HT1080 (cell line): ENCODE results near the gene OSBPL7. TPM values are rescaled to one million over a fixed set of nuclear protein-coding genes. Genes with fewer than 3 reads are reported as not detected.
"Not testable (repeated sequence)": the region's sequence is repeated elsewhere in the genome, so short reads cannot be mapped to it uniquely, and the experiment has no call there.

Experiments used
- DNase-seq: peaks from one replicate; pipeline ENCODE4 v3.0.0-alpha.2; 2015; ENCODE audit warnings: low read depth
- total RNA-seq: library from RNA; depleted of rRNA; stranded (reverse); fragments of >200 nt; shearing (Covaris generic); gene quantifications from 2 replicates; pipeline ENCODE4 v1.2.3, GENCODE V29; 2014; rRNA removed

Gene OSBPL7
- total RNA-seq, 1 experiment from 2014 or later, result 15.0 TPM

- DNase-seq, result peak; percentile 60
Measured at GRCh38 chr17:47776330-47777197, 45.0 kb downstream of the OSBPL7 start.

GRCh38 chr17:47774987-47775580 lies 46.5 kb downstream of the OSBPL7 start:
- DNase-seq, result peak; percentile 35

DNA sequence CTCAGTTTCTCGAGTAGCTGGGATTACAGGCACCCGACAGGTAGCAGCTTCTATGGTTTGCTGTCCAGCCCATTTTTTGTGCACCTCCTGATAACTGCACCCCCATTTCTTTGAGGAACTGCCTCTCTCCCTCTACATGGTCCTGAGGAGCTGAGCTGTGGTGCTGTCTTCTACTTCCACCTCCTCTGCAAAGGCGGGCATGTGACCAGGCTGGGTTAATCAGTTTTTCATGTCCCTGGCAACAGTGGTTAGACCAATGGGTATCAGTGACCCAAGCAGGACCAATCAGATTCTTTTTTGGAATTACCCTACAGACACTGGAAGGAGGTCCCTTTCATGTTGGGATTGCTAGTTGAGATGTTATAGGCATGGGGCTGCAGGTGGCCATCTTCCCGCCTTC lies 47.3 kb downstream of the OSBPL7 start:
- DNase-seq, result no peak

DNA sequence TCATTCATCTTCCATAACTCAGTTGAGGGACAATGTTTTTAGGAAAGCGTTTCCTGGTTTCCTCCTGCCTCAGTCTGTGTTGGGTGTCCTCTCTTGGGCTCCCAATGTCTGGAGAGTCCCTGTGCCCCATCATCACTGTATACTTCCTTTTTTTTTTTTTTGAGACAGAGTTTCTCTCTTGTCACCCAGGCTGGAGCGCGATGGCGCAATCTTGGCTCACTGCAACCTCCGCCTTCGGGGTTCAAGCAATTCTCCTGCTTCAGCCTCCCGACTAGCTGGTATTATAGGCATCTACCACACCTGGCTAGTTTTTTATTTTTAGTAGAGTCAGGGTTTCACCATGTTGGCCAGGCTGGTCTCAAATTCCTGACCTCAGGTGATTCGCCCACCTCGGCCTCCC lies 47.9 kb downstream of the OSBPL7 start:
- DNase-seq, result not testable (repeated sequence)

GRCh38 chr17:47763913-47764582 lies 57.5 kb downstream of the OSBPL7 start:
- peak; percentile 56 for DNase-seq

GRCh38 chr17:47762728-47763127 lies 58.9 kb downstream of the OSBPL7 start:
- no peak for DNase-seq

GRCh38 chr17:47760409-47761140 lies 61.0 kb downstream of the OSBPL7 start:
- no peak for DNase-seq

DNA sequence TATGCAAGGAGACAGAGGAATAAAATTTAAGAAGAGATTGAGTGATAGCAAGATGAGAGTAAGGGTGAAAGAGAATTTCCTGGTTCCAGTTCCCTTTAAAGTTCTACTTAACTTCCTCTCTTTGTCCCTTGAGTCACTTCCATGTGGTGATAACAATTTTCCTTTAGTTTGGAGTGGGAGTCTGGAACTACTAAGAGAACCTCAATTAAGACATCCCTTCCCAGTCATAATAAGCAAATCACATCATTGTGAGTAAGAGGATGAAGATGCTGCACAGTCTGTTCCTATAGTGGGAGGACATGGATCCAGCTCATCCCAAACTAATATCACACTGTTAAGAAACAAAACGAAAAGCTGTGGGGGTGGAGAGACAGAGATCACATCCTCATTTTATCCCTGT lies 64.2 kb downstream of the OSBPL7 start:
- DNase-seq, result no peak

Other genes with a start within 250 kb of the OSBPL7 start
- gene KPNB1, start 171.9 kb downstream of the OSBPL7 start, total RNA-seq, result 470 and 482 TPM in 2 replicates
- gene TBKBP1, start 127.6 kb downstream of the OSBPL7 start, total RNA-seq, result 3.9 and 4.0 TPM in 2 replicates
- not detected in 2 replicates for gene TBX21, start 88.6 kb downstream of the OSBPL7 start, total RNA-seq
- 124 and 154 TPM in 2 replicates for gene MRPL10, start 9.7 kb upstream of the OSBPL7 start, total RNA-seq
- gene LRRC46, start 9.9 kb upstream of the OSBPL7 start, total RNA-seq, result 0.37 and 0.51 TPM in 2 replicates
- 39.6 and 43.0 TPM in 2 replicates for gene SCRN2, start 19.5 kb upstream of the OSBPL7 start, total RNA-seq
- gene SP6, start 29.4 kb upstream of the OSBPL7 start, total RNA-seq, result 1.7 and 1.8 TPM in 2 replicates
- 1.6 and 3.4 TPM in 2 replicates for gene SP2, start 74.4 kb upstream of the OSBPL7 start, total RNA-seq
- gene PNPO, start 119.8 kb upstream of the OSBPL7 start, total RNA-seq, result 42.5 and 55.6 TPM in 2 replicates
- not detected in 2 replicates for gene PRR15L, start 136.1 kb upstream of the OSBPL7 start, total RNA-seq
- gene CDK5RAP3, start 149.3 kb upstream of the OSBPL7 start, total RNA-seq, result 50.0 and 53.1 TPM in 2 replicates
- gene COPZ2, start 216.0 kb upstream of the OSBPL7 start, total RNA-seq, result 15.4 and 17.3 TPM in 2 replicates
- 59.4 and 62.3 TPM in 2 replicates for gene NFE2L1, start 226.6 kb upstream of the OSBPL7 start, total RNA-seq